Measurements from ENCODE around the gene MRPL45.
A peak's percentile ranks its signal among the peaks of the same experiment; 100 is the strongest.

Gene MRPL45

DNA sequence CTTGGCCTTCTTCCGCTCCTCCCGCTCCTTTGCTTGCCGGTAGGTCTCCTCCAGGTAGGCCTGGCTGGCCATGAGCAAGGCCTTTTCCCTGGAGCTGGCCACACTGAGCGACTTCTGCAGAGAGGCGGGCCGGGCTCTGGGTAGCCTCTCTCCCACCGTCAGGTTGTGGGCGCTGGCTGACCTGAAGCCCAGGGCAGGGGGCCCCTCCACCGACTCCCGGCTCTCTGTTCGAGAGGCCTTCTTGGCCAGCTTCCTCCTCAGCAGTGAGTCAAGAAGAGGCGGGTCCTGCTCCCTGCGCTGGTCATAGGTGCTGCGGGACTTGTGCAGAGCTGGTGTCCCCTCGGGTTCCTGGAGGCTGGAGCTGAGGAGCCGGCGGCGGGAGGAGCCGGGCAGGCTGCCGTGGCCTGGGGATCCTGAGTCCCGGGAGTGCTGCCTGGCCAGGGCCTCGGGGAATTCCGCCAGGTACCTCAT lies 34.0 kb downstream of the MRPL45 start:
- peaks cover 46% of the 10 kb centered on the region for H3K4me1 Mint-ChIP-seq
- no peak overlapping the region for H3K4me3 Mint-ChIP-seq
- peaks cover 24% of the 10 kb centered on the region for H3K27me3 Mint-ChIP-seq (ENCODE audit: low read depth, poor library complexity)
- H3K36me3 Mint-ChIP-seq (ENCODE audit: low read depth), result no peaks in the 10 kb centered on the region
- H3K9me3 Mint-ChIP-seq, result no peaks in the 10 kb centered on the region
- TF ChIP-seq CTCF (IDR thresholded peaks at IDR 0.05), result no peak
- DNase-seq, result no peak
- no peak overlapping the region for H3K27ac Mint-ChIP-seq

- Mint-ChIP-seq H3K9me3 (no peaks in the 10 kb centered on the region), H3K4me3 (no peak overlapping the region), H3K27me3 (ENCODE audit: low read depth, poor library complexity) (peaks cover 22% of the 10 kb centered on the region), H3K36me3 (ENCODE audit: low read depth) (no peaks in the 10 kb centered on the region), H3K4me1 (peaks cover 36% of the 10 kb centered on the region), H3K27ac (no peak overlapping the region)
- no peak for DNase-seq
- TF ChIP-seq CTCF (IDR thresholded peaks at IDR 0.05), result no peak
Measured at GRCh38 chr17:38332735-38333134, 35.8 kb downstream of the MRPL45 start.

DNA sequence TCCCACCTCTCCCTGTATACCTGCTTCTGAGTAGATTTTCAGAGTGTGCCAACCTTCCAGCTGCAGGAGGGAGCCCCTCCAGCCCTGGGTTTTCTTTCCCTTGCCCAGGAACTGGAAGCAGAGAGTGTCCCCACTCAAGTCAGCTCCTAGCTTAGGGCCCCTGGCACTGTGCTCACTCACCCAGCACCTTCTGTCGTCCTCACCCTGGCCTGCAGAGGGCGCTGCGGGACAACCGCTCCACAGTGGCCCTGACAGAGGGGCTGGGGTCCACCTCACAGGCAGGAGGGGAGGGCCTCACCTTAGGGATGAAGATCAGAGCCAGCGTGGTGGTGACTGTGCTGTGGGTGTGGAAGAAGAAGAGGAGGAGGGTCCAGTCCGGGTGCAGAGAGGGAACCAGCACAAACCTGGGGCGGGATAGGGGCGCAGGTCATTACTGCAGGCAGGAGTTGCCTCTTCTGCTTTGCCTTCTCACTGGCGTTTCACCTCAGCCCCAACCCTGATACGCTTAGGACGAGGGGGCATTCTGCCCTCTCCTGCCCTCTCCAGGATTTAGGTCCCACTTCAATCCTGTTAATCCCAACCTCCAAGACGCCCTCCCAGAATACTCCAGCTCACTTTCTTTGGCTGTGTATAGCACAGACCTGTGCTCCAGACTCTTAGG lies 36.8 kb downstream of the MRPL45 start:
- peak; percentile 81 for DNase-seq
- H3K27ac Mint-ChIP-seq, result peak overlapping the region; percentile 24
- H3K27me3 Mint-ChIP-seq (ENCODE audit: low read depth, poor library complexity), result peaks cover 22% of the 10 kb centered on the region
- peaks cover 28% of the 10 kb centered on the region for H3K4me1 Mint-ChIP-seq
- H3K36me3 Mint-ChIP-seq (ENCODE audit: low read depth), result no peaks in the 10 kb centered on the region
- peak; percentile 65 for TF ChIP-seq CTCF (IDR thresholded peaks at IDR 0.05)
- no peaks in the 10 kb centered on the region for H3K9me3 Mint-ChIP-seq
- no peak overlapping the region for H3K4me3 Mint-ChIP-seq

DNA sequence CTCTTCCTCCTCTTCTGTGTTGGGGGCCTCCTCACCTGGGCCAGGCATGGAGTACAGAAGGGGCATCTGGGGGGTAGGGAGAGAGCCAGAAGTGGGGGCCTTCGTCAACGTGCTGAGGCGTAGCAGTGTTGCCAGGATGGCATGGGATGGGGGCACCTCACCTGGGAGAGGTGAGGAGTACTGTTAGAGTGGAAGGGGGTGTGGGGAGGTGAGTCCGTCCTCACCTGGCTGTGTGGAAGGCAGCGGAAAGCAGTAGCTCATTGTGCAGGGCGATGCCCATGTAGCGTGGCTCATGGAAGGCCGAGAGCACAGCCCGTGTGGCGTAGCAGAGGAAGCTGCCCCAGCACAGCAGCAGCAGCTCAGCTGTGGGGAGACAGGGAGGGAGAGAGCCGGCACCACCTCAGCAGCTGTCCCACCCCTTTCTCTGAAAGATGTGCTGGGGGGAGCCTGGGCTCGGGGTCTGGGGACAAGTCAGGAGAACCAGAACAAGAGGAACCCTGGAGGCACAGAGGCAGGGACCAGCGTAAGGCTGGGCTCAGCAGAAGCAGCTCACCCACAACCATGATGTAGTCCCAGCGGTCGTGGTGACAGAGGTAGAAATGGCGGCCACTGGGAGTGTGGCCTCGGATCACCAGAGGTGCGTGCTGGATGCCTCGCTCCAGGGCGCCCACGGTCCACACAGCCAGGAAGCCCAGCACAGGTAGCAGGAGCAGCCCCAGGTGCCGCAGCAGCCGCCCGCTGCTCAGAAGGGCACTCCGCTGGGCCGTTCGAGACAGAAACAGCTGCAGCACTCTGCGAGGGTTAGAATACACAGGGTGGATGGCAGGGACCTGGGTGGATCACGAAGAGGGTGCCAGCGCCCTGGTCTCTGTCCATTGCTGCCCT lies 37.8 kb downstream of the MRPL45 start:
- Mint-ChIP-seq H3K27ac (no peak overlapping the region), H3K27me3 (ENCODE audit: low read depth, poor library complexity) (peaks cover 20% of the 10 kb centered on the region), H3K4me1 (peaks cover 20% of the 10 kb centered on the region), H3K36me3 (ENCODE audit: low read depth) (no peaks in the 10 kb centered on the region), H3K4me3 (no peak overlapping the region), H3K9me3 (no peaks in the 10 kb centered on the region)
- TF ChIP-seq CTCF (IDR thresholded peaks at IDR 0.05), result no peak
- no peak for DNase-seq

DNA sequence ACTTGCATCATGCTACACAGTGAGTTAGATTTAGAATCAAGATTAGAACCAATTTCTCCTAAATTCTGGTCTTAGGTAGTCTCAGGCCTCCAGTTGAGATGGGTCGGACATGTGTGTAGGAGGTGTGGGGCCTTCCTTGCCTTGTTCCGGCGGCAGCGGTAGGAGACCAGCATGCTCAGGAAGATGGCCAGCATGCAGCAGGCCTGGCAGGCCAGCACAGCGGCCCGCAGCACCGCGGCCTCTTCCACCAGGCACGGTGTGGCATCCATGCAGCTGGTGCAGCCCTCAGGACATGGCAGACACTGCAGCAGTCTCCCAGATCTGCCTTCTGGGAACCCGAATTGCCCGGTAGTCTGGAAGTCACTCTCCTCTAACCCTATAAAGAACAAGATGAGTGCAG lies 39.9 kb downstream of the MRPL45 start:
- Mint-ChIP-seq H3K36me3 (ENCODE audit: low read depth) (no peaks in the 10 kb centered on the region), H3K27me3 (ENCODE audit: low read depth, poor library complexity) (peaks cover 21% of the 10 kb centered on the region), H3K4me3 (no peak overlapping the region), H3K27ac (no peak overlapping the region), H3K4me1 (peaks cover 7% of the 10 kb centered on the region), H3K9me3 (no peaks in the 10 kb centered on the region)
- no peak for DNase-seq
- no peak for TF ChIP-seq CTCF (IDR thresholded peaks at IDR 0.05)
